AG20443 (cell line): ENCODE measurements around the gene KRT33B.

Source experiments
- DNase-seq: peaks from one replicate; pipeline ENCODE4 v3.0.0; 2012; ENCODE audit warnings: low spot score, mixed read lengths

The KRT33B gene

DNA sequence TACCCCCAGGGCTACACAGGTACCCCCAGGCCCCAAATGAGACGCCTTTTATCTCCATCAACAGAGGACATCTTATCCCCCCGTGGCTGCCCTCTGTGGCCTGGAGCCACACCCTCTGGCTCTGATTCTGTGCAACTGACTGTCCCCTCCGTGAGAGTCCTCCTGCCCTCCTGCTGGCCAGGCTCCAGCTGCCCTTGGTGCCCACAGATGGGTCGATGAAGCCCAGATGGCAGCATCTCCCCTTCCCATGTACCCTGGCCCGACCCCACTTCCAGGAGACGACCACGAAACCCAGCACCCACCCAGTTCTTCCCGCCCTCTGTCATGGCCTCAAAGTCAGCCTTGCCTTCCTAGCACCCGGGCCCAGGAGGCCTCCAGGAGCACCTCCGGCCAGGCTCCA lies 44.5 kb downstream of the KRT33B start:
- no peak for DNase-seq

DNA sequence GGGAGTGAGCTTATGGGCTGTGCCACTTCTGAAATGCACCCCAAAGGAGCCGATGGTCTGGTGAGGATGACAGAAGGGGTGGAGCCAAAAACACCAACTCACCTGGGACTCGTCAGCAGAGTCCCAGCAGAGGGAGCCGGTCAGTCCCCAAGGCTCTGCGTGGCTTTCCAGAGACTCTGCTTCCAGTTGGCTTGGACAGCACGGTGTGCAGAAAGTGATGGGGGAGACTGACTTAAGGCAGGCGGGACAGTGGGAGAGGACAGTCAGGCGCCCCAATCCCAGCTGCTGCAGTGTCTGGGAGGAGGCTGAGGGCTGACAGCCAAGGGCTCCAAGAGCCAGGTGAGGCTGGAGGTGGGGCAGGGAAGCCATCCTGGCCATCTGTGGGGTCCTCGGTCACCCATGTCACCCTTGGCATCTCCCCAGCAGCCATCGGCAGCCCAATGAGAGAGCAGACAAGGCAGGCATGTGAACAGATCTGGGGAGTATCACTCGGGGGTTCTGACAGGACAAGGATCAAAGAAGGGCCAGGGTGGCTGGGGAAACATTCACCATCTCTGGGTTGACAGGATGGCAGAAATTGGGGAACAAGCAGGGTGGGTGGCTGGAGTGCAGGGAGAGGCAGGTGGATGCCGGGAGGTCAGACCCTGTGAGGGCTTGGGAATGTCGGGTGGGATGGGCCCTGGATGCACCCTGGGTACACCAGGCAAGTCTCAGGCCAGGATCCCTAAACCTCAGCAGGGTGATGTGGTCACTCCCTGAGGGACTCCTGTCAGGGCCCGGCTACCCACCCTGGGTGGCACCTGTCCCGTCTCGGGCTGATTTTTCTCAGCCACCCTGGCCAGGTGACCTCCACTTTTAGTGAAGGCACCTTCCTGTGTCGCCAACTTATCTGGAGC lies 45.2 kb downstream of the KRT33B start:
- no peak for DNase-seq

DNA sequence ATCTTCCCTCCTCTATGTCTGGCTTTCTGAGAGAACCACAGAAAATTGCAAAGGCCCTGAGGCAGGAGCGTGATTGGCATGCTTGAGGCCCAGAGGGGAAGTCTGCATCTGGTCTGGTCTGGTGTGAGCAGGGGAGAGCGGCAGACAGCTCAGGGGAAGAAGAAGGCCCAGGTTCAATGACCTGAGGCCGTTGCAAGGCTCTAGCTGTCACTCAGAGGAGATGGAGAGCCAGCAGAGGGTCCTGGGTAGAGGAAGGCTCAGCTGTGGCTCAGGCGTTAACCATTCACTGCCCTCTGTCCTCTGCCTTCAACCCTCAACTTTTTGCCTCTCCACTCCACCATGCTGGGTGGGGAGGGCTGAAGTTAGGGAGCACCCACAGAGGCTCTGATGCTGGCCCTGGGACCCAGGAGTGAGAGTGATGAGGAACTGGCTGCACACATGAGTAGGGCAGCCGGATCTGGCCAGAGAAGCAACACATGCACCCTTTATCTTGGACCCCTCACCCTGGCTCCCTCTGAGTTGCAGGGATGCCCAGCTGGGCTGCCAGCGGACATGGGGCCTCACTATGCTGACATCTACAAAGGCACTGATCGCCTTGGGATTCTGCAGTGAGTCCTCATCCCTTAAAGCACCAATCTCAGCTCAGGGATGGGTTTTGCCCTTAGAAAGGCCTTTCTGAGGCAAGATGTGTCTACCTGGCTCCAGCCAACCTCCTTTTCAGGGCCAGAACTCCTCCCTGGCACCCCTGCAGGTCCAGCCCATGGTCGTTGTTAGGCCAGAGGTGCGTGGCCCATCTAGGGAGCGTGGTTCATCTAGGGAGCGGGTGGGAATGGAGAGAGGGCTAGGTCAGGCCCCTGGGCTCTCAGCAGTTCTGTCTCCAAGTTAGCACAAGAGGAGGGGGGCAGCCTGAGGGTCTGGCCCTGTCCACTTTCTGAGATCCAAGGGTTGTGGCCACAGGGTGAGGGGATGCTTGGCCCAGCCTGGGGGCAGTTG lies 46.4 kb downstream of the KRT33B start:
- DNase-seq, result no peak

DNA sequence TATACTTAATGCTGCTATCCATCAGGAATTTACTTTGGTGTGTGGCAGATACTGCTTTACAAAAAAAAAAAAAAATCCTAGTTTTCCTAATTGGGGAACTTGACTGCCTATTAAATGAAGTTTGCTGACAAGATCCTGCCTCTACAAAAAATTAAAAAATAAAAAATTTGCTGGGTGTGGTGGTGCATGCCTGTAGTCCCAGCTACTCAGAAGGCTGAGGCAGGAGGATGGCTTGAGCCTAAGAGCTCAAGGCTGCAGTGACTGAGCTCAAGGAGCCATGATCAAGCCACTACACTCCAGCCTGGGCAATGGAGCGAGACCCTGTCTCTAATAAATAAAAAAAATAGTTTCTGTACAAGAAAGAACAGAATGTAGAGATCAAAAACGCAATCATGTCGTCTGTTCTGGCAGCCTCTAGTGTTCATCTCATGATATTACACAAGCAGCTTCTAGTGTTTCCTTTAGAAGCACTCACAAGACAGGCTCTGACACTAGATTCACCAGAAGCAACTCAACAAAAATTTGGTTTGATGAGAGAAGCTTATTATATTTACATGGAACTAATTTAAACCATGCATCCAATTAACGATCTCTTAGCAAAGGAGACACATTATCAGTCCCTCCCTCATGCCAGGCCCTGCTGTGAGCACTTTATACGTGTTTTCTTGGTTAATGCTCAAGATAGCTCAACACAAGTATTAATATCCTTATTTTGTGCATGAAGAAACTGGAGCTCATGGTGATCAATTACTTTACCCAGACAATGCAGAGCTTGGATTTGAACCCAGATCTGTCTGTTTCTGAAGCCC lies 47.3 kb downstream of the KRT33B start:
- DNase-seq, result peak; percentile 61

DNA sequence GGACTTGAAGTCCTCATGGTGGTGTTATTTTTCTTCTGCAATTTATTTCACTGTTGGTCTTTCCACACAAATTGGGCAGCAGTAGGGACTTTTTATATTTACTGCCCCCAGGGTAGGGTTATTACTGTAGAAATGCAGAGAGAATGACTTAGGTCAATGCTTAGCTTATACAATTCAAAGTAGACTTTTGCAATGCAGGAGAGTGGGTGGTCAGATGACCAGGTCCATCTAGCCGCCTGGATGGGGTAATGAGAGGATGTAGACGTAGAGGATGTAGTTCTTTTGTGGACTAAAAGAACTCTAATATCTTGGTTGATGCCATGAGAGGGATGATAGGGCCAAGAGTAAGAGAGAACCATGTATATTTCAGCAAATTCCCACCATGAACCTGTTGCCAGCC lies 51.4 kb downstream of the KRT33B start:
- DNase-seq, result no peak

DNA sequence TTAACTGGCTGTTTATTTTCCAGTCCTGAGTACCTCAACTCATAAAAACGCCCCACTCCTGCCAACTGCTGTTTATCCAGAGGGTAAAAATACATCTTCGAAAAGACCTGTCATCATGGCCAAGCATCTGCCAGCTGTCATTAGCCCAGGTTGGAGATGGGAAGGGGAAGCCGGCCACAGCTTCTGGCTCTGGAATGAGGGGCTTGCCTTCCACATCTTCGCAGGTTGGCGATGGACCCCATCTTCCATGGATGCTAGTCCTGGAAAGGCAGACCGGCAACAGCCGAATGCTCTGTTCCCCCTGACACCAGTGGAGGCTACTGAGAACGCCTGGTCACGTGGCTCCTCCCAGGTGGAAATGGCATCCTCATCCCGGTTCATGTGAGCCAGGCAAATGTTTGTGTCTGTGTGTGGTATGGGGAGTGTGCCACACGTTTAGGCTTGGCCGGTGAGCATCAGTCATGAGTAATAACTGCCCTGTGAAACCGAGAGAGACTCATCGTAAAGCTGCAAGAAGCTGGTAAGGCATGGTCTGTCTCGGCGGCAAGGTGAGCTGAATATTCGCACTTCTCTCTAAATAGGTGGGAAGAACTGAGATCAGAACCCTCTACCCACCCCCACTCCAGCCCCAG lies 53.7 kb downstream of the KRT33B start:
- DNase-seq, result no peak

DNA sequence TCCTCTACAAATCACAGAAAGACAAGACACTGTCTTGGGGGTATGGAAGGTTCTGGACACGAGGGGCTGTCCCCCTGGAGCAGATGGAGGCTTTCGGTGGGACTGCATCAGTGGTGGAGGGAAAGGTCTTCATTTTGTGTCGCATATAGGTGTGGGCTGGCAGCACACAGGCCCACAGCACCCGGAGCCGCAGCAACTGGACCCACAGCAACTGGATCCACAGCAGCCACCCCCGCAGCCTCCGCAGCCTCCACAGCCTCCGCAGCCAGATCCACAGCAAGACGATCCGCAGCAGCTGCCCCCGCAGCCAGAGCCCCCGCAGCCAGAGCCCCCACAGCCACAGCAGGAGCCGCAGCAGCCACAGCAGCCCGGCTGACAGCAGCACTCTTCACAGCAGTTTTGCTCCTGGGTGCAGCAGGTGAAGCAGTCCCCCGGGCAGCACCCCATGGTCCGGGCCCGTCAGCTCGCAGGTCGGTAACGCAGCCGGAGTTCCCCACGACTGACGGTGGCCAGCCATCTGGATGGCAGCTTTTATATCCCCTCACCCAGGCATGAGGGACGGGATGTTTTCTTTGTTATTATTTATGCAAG lies 54.3 kb downstream of the KRT33B start, which contains the start of gene KRTAP17-1:
TSS of gene KRTAP17-1 (minus strand) at position 507 of the 591 bp plus-strand sequence. CDS start at position 447, 60 bp downstream.
- no peak for DNase-seq
